HCT116 (cell line): ENCODE data around the gene CYRIA. TPM values are rescaled to one million over a fixed set of nuclear protein-coding genes. Genes with fewer than 3 reads are reported as not detected.

Experiments used
- ATAC-seq: fragments of 200-7000 bp; cut with Tn5 transposase; 2 replicates; pipeline ENCODE4 v1.9.1; 2020; ENCODE audit warnings: mild to moderate bottlenecking, moderate library complexity
- BruUV-seq: library from RNA; stranded (reverse); fragments of 400-500 nt; replicated peaks from 2 replicates; lab custom pipeline; 2021; lab: Mats Ljungman, UMichigan
- CTCF ChIA-PET: fragments of 300-600 bp; sonication (Branson Sonifier 250); formaldehyde crosslinking; loops from one replicate; lab custom pipeline; 2021; ENCODE audit warnings: antibody characterized with exemption; lab: Charles Lee
- POLR2A ChIA-PET: fragments of 300-600, 350-600 bp; sonication (Branson Sonifier 250); formaldehyde crosslinking; loops from one replicate; lab custom pipeline; 2021; ENCODE audit warnings: antibody characterized with exemption; lab: Charles Lee
- RAD21 ChIA-PET, 2 experiments: fragments of 300-600 bp; sonication (Branson Sonifier 250); formaldehyde crosslinking; loops; one replicate each; lab custom pipeline; 2023; ENCODE audit warnings: low total read pairs in 2 of 2; ENCODE audit not compliant: uncharacterized antibody in 2 of 2, unreplicated experiment in 2 of 2, low non-redundant PET in 1 of 2; lab: Charles Lee
- DNase-seq: peaks from one replicate; pipeline ENCODE4 v3.0.0-alpha.2; 2010; ENCODE audit warnings: low read depth, low spot score
- H2AFZ ChIP-seq: fragments of 200-600 bp; shearing (Covaris generic), sonication (generic); 2 replicates; pipeline ENCODE4 v1.6.1; 2017; ENCODE audit warnings: low read depth, mixed run types, mixed read lengths, antibody characterized with exemption, low read length; ENCODE audit not compliant: poor library complexity, severe bottlenecking
- H3K27ac ChIP-seq: 2 replicates; pipeline ENCODE4 v1.5.1; 2012; ENCODE audit warnings: low read depth, low read length
- H3K27me3 ChIP-seq: fragments of 200-600 bp; sonication (generic); 2 replicates; pipeline ENCODE4 v1.6.1; 2016; ENCODE audit warnings: mixed run types, low read length, mixed read lengths; ENCODE audit not compliant: insufficient read depth
- H3K36me3 ChIP-seq, 2 experiments: fragments of 200-500 bp in 1 of 2; fragments of 200-600 bp in 1 of 2; sonication (Bioruptor generic) in 1 of 2; sonication (generic) in 1 of 2; 2 replicates each; pipeline versions ENCODE4 v1.5.1 to v1.6.1; 2014 to 2016; ENCODE audit warnings: low read length in 2 of 2, inconsistent platforms in 1 of 2, mixed read lengths in 1 of 2, mixed run types in 1 of 2; ENCODE audit not compliant: insufficient read depth in 2 of 2, control insufficient read depth in 1 of 2
- H3K4me1 ChIP-seq, 2 experiments: fragments of 200-600 bp in 1 of 2; sonication (generic) in 1 of 2; 2 replicates each; pipeline versions ENCODE4 v1.5.1 to v1.6.1; 2012 to 2017; ENCODE audit warnings: low read length in 2 of 2, inconsistent platforms in 1 of 2, mild to moderate bottlenecking in 1 of 2, mixed read lengths in 1 of 2, mixed run types in 1 of 2, moderate library complexity in 1 of 2; ENCODE audit not compliant: insufficient read depth in 2 of 2, control insufficient read depth in 1 of 2
- H3K4me2 ChIP-seq: fragments of 200-600 bp; sonication (generic); 2 replicates; pipeline ENCODE4 v1.6.1; 2017; ENCODE audit warnings: mixed run types, low read length, mixed read lengths
- H3K4me3 ChIP-seq, 2 experiments: fragments of 200-600 bp in 1 of 2; sonication (generic) in 1 of 2; replicated peaks in 1 of 2; 2 replicates each; pipeline ENCODE4 v1.5.1; 2011 to 2016; ENCODE audit warnings: low read length in 2 of 2, control low read depth in 1 of 2, low read depth in 1 of 2, mild to moderate bottlenecking in 1 of 2, mixed read lengths in 1 of 2, mixed run types in 1 of 2
- H3K79me2 ChIP-seq: fragments of 200-600 bp; sonication (generic); 2 replicates; pipeline ENCODE4 v1.6.1; 2017; ENCODE audit warnings: mild to moderate bottlenecking, mixed run types, low read length, moderate library complexity, mixed read lengths; ENCODE audit not compliant: insufficient read depth
- H3K9ac ChIP-seq: fragments of 200-600 bp; sonication (generic); 2 replicates; pipeline ENCODE4 v1.6.1; 2016; ENCODE audit warnings: low read length, mixed read lengths
- H3K9me2 ChIP-seq: fragments of 200-600 bp; sonication (generic), shearing (Covaris generic); 2 replicates; pipeline ENCODE4 v1.6.1; 2017; ENCODE audit warnings: mixed run types, mild to moderate bottlenecking, moderate library complexity; ENCODE audit not compliant: insufficient read depth
- H3K9me3 ChIP-seq, 2 experiments: fragments of 200-500 bp in 1 of 2; fragments of 200-600 bp in 1 of 2; sonication (Bioruptor generic) in 1 of 2; sonication (generic) in 1 of 2; 2 replicates each; pipeline ENCODE4 v1.6.1; 2014 to 2017; ENCODE audit warnings: low read length in 2 of 2, mixed read lengths in 2 of 2, inconsistent platforms in 1 of 2, low read depth in 1 of 2, mild to moderate bottlenecking in 1 of 2, mixed run types in 1 of 2, moderate library complexity in 1 of 2; ENCODE audit not compliant: control insufficient read depth in 1 of 2, insufficient read depth in 1 of 2
- H4K20me1 ChIP-seq: fragments of 200-600 bp; sonication (generic), shearing (Covaris generic); 2 replicates; pipeline ENCODE4 v1.6.1; 2017; ENCODE audit warnings: mixed run types, mild to moderate bottlenecking, moderate library complexity; ENCODE audit not compliant: insufficient read depth
- CEBPB ChIP-seq: IDR thresholded peaks from 2 replicates; pipeline ENCODE4 v1.6.1; 2012; ENCODE audit warnings: low read depth
- FOSL1 ChIP-seq: IDR thresholded peaks from 2 replicates; pipeline ENCODE4 v1.6.1; 2012; ENCODE audit warnings: low read depth
- JUND ChIP-seq: IDR thresholded peaks from 2 replicates; pipeline ENCODE4 v1.6.1; 2012
- MAX ChIP-seq: IDR thresholded peaks from 2 replicates; pipeline ENCODE4 v1.6.1; 2012
- POLR2AphosphoS5 ChIP-seq: IDR thresholded peaks from 2 replicates; pipeline ENCODE4 v1.6.1; 2011; ENCODE audit warnings: mild to moderate bottlenecking, low read depth, low read length, moderate library complexity
- RAD21 ChIP-seq: IDR thresholded peaks from 2 replicates; pipeline ENCODE4 v1.6.1; 2012; ENCODE audit warnings: low read depth, mild to moderate bottlenecking
- SIN3A ChIP-seq: IDR thresholded peaks from 2 replicates; pipeline ENCODE4 v1.6.1; 2012; ENCODE audit warnings: low read depth
- ZFX ChIP-seq: fragments of 450-650 bp; IDR thresholded peaks from 2 replicates; pipeline ENCODE4 v1.6.1; 2017
- intact Hi-C: fragments of 100-400 bp; cut with micrococcal nuclease; formaldehyde crosslinking; loops from 2 replicates; pipeline ENCODE4 v1.10.0; 2022
- total RNA-seq: library from RNA; stranded (reverse); gene quantifications from one replicate; pipeline ENCODE4 v1.2.1, GENCODE V29; 2021; ENCODE audit not compliant: unreplicated experiment
- TF ChIP-seq, protein P1 (sequence below): IDR thresholded peaks from 2 replicates; pipeline ENCODE4 v1.6.1; 2011; ENCODE audit warnings: mild to moderate bottlenecking, low read length, moderate library complexity; ENCODE audit not compliant: insufficient replicate concordance; ENCODE audit errors: extremely low read depth
- TF ChIP-seq, protein P2 (sequence below): IDR thresholded peaks from 2 replicates; pipeline ENCODE4 v1.6.1; 2012; ENCODE audit warnings: low read depth
- TF ChIP-seq, protein P3 (sequence below), 3 experiments: fragments of 200-600 bp in 1 of 3; sonication (generic) in 1 of 3; IDR thresholded peaks in 2 of 3; conservative IDR thresholded peaks in 1 of 3; 2 replicates each; pipeline ENCODE4 v1.5.1; 2012 to 2017; ENCODE audit warnings: low read depth in 2 of 3, low read length in 2 of 3, antibody characterized with exemption in 1 of 3, borderline replicate concordance in 1 of 3, control low read depth in 1 of 3, mild to moderate bottlenecking in 1 of 3, mixed read lengths in 1 of 3, mixed run types in 1 of 3, moderate library complexity in 1 of 3; ENCODE audit not compliant: insufficient read depth in 1 of 3

CYRIA gene
- total RNA-seq, 1 experiment from 2014 or later = 0.44 TPM

DNA sequence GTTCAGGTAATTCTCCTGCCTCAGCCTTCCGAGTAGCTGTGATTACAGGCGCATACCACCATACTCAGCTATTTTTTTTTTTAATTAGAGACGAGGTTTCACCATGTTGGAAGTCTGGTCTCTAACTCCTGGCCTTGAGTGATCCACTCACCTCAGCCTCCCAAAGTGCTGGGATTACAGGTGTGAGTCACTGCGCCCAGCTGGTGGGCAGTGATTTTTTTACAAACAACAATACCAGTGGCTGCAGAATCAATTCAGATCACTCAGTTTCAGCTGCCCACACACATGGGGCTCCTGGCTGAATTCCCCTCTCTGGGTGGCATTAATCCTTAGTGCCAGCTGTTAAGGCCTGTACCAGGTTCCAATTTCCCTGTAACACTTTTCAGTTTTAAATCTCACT is 13.3 kb upstream of the CYRIA start:
- no peak overlapping the region for H3K9ac ChIP-seq
- no peaks in the 10 kb centered on the region for H3K9me3 ChIP-seq
- H3K27me3 ChIP-seq = peaks cover 8% of the 10 kb centered on the region; the same call in 1 of the 2 replicates
- POLR2A ChIA-PET = no interaction called here
- CTCF ChIA-PET = no interaction called here
- no peak for ATAC-seq
- BruUV-seq = no TSS peak
- RAD21 ChIA-PET = no interaction called here
- no peaks in the 10 kb centered on the region for H3K79me2 ChIP-seq
- H3K4me1 ChIP-seq = no peaks in the 10 kb centered on the region
- no peaks in the 10 kb centered on the region for H3K36me3 ChIP-seq
- H3K4me2 ChIP-seq = no peak overlapping the region
- H3K4me3 ChIP-seq = no peak overlapping the region
- TF ChIP-seq FOSL1 (no peak), ZFX (no peak), MAX (no peak), RAD21 (no peak), SIN3A (no peak), JUND (no peak), CEBPB (no peak), POLR2AphosphoS5 (no peak)
- TF ChIP-seq, protein P1, sequence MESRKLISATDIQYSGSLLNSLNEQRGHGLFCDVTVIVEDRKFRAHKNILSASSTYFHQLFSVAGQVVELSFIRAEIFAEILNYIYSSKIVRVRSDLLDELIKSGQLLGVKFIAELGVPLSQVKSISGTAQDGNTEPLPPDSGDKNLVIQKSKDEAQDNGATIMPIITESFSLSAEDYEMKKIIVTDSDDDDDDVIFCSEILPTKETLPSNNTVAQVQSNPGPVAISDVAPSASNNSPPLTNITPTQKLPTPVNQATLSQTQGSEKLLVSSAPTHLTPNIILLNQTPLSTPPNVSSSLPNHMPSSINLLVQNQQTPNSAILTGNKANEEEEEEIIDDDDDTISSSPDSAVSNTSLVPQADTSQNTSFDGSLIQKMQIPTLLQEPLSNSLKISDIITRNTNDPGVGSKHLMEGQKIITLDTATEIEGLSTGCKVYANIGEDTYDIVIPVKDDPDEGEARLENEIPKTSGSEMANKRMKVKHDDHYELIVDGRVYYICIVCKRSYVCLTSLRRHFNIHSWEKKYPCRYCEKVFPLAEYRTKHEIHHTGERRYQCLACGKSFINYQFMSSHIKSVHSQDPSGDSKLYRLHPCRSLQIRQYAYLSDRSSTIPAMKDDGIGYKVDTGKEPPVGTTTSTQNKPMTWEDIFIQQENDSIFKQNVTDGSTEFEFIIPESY = no peak
- TF ChIP-seq, protein P2, sequence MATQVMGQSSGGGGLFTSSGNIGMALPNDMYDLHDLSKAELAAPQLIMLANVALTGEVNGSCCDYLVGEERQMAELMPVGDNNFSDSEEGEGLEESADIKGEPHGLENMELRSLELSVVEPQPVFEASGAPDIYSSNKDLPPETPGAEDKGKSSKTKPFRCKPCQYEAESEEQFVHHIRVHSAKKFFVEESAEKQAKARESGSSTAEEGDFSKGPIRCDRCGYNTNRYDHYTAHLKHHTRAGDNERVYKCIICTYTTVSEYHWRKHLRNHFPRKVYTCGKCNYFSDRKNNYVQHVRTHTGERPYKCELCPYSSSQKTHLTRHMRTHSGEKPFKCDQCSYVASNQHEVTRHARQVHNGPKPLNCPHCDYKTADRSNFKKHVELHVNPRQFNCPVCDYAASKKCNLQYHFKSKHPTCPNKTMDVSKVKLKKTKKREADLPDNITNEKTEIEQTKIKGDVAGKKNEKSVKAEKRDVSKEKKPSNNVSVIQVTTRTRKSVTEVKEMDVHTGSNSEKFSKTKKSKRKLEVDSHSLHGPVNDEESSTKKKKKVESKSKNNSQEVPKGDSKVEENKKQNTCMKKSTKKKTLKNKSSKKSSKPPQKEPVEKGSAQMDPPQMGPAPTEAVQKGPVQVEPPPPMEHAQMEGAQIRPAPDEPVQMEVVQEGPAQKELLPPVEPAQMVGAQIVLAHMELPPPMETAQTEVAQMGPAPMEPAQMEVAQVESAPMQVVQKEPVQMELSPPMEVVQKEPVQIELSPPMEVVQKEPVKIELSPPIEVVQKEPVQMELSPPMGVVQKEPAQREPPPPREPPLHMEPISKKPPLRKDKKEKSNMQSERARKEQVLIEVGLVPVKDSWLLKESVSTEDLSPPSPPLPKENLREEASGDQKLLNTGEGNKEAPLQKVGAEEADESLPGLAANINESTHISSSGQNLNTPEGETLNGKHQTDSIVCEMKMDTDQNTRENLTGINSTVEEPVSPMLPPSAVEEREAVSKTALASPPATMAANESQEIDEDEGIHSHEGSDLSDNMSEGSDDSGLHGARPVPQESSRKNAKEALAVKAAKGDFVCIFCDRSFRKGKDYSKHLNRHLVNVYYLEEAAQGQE = no peak
- TF ChIP-seq, protein P3, sequence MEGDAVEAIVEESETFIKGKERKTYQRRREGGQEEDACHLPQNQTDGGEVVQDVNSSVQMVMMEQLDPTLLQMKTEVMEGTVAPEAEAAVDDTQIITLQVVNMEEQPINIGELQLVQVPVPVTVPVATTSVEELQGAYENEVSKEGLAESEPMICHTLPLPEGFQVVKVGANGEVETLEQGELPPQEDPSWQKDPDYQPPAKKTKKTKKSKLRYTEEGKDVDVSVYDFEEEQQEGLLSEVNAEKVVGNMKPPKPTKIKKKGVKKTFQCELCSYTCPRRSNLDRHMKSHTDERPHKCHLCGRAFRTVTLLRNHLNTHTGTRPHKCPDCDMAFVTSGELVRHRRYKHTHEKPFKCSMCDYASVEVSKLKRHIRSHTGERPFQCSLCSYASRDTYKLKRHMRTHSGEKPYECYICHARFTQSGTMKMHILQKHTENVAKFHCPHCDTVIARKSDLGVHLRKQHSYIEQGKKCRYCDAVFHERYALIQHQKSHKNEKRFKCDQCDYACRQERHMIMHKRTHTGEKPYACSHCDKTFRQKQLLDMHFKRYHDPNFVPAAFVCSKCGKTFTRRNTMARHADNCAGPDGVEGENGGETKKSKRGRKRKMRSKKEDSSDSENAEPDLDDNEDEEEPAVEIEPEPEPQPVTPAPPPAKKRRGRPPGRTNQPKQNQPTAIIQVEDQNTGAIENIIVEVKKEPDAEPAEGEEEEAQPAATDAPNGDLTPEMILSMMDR (IDR thresholded peaks at IDR 0.05 in 2 of 3, conservative IDR thresholded peaks at IDR 0.05 in 1 of 3; ENCODE audit: borderline replicate concordance in 1 of 3, insufficient read depth in 1 of 3, low read depth in 2 of 3, low read length in 2 of 3) = no peak
- no peak for DNase-seq
- H3K27ac ChIP-seq = no peak overlapping the region
- no peaks in the 10 kb centered on the region for H3K9me2 ChIP-seq
- no peak overlapping the region for H2AFZ ChIP-seq
- intact Hi-C loops = no loop called here
- H4K20me1 ChIP-seq = no peaks in the 10 kb centered on the region
